Neural cell (in vitro differentiated cells): ENCODE data around the gene SORCS1.

Experiments used
- CTCF ChIP-seq: fragments of 450-650 bp; IDR thresholded peaks from 2 replicates; pipeline ENCODE4 v1.5.1; 2014; ENCODE audit warnings: antibody characterized with exemption, mild to moderate bottlenecking, moderate library complexity; ENCODE audit not compliant: poor library complexity, severe bottlenecking
- EZH2 ChIP-seq: fragments of 200-600, 300-800 bp; shearing (Covaris generic), sonication (generic); IDR thresholded peaks from 2 replicates; pipeline ENCODE4 v1.6.1; 2014; ENCODE audit warnings: antibody characterized with exemption, low read length, borderline replicate concordance, mild to moderate bottlenecking; ENCODE audit not compliant: insufficient read depth, poor library complexity, severe bottlenecking
- POLR2AphosphoS5 ChIP-seq: IDR thresholded peaks from 2 replicates; pipeline ENCODE4 v1.6.1; 2012
- REST ChIP-seq: IDR thresholded peaks from 2 replicates; pipeline ENCODE4 v1.6.1; 2012; ENCODE audit warnings: borderline replicate concordance
- TAF1 ChIP-seq: IDR thresholded peaks from 2 replicates; pipeline ENCODE4 v1.6.1; 2012; ENCODE audit warnings: low read depth

DNA sequence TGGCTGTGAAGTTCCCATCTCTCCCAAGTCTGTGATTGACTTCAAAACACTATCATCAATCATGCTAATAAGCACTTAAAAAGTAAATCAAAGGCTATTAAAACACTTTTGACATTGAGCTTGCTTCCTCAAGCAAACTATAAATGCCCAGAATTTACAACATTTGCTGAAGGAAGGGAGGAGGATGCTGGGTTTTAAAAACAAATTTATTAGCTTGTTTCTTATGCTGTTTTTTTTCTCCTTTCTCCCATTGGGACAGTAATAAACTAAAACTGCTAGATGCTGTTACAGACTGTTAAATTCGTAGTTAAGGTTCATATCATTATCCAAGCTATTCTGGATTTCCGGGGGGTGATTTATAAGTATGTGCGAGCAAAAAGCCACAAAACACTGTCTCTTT lies 250.5 kb downstream of the SORCS1 start:
- TF ChIP-seq POLR2AphosphoS5, result no peak
- TF ChIP-seq EZH2, result no peak
- TF ChIP-seq CTCF, result no peak
- no peak for TF ChIP-seq REST
- TF ChIP-seq TAF1, result no peak
